ENCODE results near the gene MRPL18.
"Not testable (repeated sequence)": the region's sequence is repeated elsewhere in the genome, so short reads cannot be mapped to it uniquely, and the experiment has no call there.

The MRPL18 gene

GRCh38 chr6:159790149-159790955 lies at the start of gene MRPL18:
TSS of gene MRPL18 (plus strand) at chr6:159790467. CDS start at chr6:159790588, 121 bp downstream.
- no peaks in the 10 kb centered on the region for H3K27me3 ChIP-seq (ENCODE audit: insufficient read depth, low read depth, severe bottlenecking)
- 0 out of 2 replicates have a peak, but pooled peaks have one; percentile 2 for TF ChIP-seq CTCF (IDR thresholded peaks at IDR 0.05; ENCODE audit: low read depth, low read length)
- peaks cover 63% of the 10 kb centered on the region for H3K36me3 ChIP-seq
- peak; percentile 94 for DNase-seq
- peak within 1 kb of the TSS; percentile 77 for H3K4me3 ChIP-seq (ENCODE audit: low read depth, low read length)
- peak within 1 kb of the TSS; percentile 94 for H3K27ac ChIP-seq
- H3K9me3 ChIP-seq (ENCODE audit: severe bottlenecking), result no peaks in the 10 kb centered on the region

- Histone ChIP-seq H3K27ac (no peak overlapping the region), H3K9me3 (ENCODE audit: severe bottlenecking) (no peaks in the 10 kb centered on the region), H3K4me3 (ENCODE audit: low read depth, low read length) (no peak overlapping the region), H3K27me3 (ENCODE audit: insufficient read depth, low read depth, severe bottlenecking) (no peaks in the 10 kb centered on the region), H3K36me3 (peaks cover 96% of the 10 kb centered on the region)
- no peak for DNase-seq
- no peak for TF ChIP-seq CTCF (IDR thresholded peaks at IDR 0.05; ENCODE audit: low read depth, low read length)
These were observed 48.1 kb upstream of the MRPL18 start for GRCh38 chr6:159742165-159742564.

GRCh38 chr6:159745081-159745480 lies 45.2 kb upstream of the MRPL18 start:
- H3K36me3 ChIP-seq, result peaks cover 90% of the 10 kb centered on the region
- H3K4me3 ChIP-seq (ENCODE audit: low read depth, low read length), result no peak overlapping the region
- DNase-seq, result no peak
- H3K27ac ChIP-seq, result no peak overlapping the region
- no peaks in the 10 kb centered on the region for H3K27me3 ChIP-seq (ENCODE audit: insufficient read depth, low read depth, severe bottlenecking)
- TF ChIP-seq CTCF (IDR thresholded peaks at IDR 0.05; ENCODE audit: low read depth, low read length), result no peak
- no peaks in the 10 kb centered on the region for H3K9me3 ChIP-seq (ENCODE audit: severe bottlenecking)

- no peak for TF ChIP-seq CTCF (IDR thresholded peaks at IDR 0.05; ENCODE audit: low read depth, low read length)
- no peaks in the 10 kb centered on the region for H3K9me3 ChIP-seq (ENCODE audit: severe bottlenecking)
- peaks cover 82% of the 10 kb centered on the region for H3K36me3 ChIP-seq
- no peak for DNase-seq
- H3K27me3 ChIP-seq (ENCODE audit: insufficient read depth, low read depth, severe bottlenecking), result no peaks in the 10 kb centered on the region
- no peak overlapping the region for H3K4me3 ChIP-seq (ENCODE audit: low read depth, low read length)
- H3K27ac ChIP-seq, result no peak overlapping the region
These were observed 43.5 kb upstream of the MRPL18 start for GRCh38 chr6:159746759-159747158.

- not testable (repeated sequence) for DNase-seq; H3K9me3 ChIP-seq (ENCODE audit: severe bottlenecking); H3K4me3 ChIP-seq (ENCODE audit: low read depth, low read length); H3K27me3 ChIP-seq (ENCODE audit: insufficient read depth, low read depth, severe bottlenecking); H3K27ac ChIP-seq
- peaks cover 79% of the 10 kb centered on the region for H3K36me3 ChIP-seq
These were observed 42.1 kb upstream of the MRPL18 start for GRCh38 chr6:159748127-159748526.

- no peak for TF ChIP-seq CTCF (IDR thresholded peaks at IDR 0.05; ENCODE audit: low read depth, low read length)
- no peaks in the 10 kb centered on the region for H3K9me3 ChIP-seq (ENCODE audit: severe bottlenecking)
- DNase-seq, result no peak
- H3K27me3 ChIP-seq (ENCODE audit: insufficient read depth, low read depth, severe bottlenecking), result no peaks in the 10 kb centered on the region
- no peak overlapping the region for H3K27ac ChIP-seq
- H3K4me3 ChIP-seq (ENCODE audit: low read depth, low read length), result no peak overlapping the region
- peaks cover 74% of the 10 kb centered on the region for H3K36me3 ChIP-seq
These were observed 38.8 kb upstream of the MRPL18 start for GRCh38 chr6:159751448-159751847.
